GM21447 (cell line): Measurements from ENCODE around the gene COL5A3.

Experiments used
- ATAC-seq: cut with Tn5 transposase; IDR thresholded peaks from one replicate; pipeline ENCODE4 v1.9.1; 2021; ENCODE audit not compliant: unreplicated experiment

The COL5A3 gene

DNA sequence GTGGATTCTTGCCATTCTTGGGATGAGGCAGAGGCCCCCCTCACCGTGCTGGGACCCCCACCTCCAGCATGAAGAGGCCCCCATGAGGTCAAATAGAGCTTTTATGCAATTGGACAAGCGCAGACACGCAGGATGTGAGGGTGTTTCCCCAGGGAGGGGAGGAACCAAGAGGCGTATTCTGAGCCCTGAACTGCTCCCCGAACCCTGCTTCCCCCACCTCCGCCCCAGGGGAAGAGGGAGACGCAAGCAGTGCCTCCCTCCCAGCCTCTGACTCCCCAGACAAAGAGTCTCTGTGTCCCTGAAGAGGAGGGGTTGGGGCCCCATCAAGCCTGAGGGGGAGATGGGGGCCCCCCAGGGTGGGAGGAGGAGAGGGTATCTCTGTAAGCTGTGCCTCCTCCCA, 1.7 kb upstream of the COL5A3 start:
- ATAC-seq: no peak

DNA sequence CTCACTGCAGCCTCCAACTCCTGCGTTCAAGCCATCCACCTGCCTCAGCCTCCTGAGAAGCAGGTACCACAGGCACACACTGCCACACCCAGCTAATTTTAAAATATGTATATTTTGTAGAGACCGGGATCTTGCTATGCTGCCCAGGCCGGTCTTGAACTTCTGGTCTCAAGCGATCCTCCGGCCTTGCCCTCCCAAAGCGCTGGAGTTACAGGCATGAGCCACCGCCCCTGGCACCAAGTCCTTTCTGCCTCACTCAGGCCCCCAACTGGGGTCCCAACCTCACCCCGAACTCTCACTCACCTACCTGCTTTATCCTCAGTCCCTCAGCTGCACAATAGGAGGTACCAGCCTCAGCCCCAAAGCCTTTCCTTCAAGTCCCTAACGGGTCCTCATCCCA, 635 bp upstream of the COL5A3 start:
- no peak for ATAC-seq

DNA sequence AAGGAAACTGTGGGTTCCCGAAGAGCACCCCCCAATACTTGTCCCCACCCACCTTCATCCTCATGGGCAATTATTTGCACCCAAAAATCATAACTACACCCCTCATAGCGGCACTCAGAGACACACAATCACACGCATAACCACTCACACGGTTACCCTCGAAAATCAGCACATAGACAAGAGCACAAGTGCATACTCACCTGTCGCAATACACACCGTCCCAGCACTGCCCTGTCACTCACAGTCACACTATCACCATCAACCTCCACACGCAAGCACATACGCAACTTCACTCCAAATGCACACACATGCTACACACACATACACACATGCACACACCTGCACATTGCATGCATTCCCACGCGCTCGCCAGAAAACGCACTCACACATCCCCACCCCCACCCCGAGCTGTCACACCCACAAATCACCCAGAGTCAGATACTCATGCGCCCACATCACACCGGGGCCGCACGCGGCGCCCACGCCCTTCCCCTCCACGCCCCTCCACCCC, 535 bp downstream of the COL5A3 start:
- no peak for ATAC-seq

- ATAC-seq: no peak
Observed at GRCh38 chr19:10008184-10008765, 2.0 kb downstream of the COL5A3 start.

GRCh38 chr19:10007371-10008183, 2.7 kb downstream of the COL5A3 start:
- ATAC-seq: no peak

DNA sequence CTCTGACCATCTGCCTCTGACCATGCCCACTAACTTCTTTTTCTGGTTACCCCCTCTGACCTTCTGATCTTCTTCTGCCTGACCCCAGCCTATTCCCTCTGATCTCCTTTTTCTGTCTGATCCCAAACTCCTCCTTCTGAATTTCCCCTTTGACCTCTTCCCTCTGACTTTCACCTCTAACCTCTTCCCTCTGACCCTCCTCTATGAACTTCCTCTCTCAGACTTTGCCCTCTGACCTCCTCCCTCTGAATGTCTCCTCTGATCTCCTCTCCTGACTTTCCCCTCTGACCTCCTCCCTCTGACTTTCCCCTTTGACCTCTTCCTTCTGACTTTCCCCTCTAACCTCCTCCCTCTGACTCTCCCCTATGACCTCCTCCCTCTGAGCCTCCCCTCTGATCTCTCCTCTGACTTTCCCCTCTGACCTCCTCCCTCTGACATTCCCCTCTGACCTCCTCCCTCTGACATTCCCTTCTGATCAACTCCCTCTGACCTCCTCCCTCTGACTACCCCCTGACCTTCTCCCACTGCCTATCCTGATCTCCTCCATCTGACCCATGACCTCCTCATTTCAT, 3.5 kb downstream of the COL5A3 start:
- ATAC-seq: no peak

- no peak for ATAC-seq
Observed at GRCh38 chr19:10006335-10006708, 4.0 kb downstream of the COL5A3 start.

DNA sequence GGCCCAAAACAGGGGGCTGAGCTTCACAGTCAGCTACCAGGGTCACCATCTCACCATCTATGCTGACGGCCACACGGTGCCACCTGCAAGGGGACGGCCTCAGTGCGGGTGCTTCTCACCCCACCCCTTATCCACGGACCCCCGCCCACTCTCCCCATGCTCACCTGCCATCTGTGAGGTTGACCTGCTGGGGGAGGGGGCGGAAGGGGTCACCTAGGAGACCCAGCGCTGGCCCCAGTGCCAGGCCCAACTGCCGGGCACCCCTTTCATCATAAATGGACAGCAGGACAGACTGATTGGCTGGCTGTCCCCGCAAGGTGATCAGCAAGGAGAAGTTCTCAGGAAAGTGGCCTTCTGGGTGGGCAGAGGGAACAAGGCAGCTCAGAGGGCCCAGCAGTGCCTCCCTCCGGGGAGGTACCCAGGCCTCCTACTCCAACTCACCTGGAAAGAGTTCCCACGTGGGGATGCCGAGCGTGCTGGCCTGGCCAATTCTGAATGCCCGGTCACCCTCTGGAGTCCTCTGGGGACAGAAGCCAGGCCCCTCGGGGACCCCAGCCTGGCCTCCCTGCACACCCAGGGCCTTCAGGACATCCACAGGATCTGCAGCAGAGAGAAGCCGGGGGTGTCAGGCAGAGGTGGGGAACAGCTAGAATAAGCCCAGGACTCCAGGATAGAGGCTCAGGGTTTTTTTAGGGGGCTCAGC, 4.5 kb downstream of the COL5A3 start:
- ATAC-seq: no peak

GRCh38 chr19:10004617-10005016, 5.7 kb downstream of the COL5A3 start:
- ATAC-seq: no peak

- ATAC-seq: no peak
Observed at GRCh38 chr19:10003271-10003670, 7.0 kb downstream of the COL5A3 start.

DNA sequence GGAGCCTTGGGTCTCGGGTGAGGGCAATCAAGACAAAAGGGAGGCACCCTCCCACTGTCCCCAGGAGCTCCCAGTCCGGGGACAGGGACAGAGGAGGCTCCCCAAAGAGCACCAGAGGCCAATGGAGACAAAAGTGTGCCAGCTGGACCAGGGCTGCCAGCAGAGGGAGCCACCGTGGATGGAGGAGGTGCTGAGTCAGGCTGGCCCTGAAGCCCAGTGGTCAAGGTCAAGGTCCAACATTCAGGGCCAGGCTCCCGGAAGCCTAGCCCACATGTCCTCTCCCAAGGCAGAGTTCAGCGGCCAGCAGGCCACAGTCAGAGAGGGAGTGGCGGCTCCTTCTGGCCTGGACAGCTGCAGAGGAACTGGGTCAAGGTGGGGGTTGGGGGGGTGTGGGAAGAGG, 8.4 kb downstream of the COL5A3 start:
- ATAC-seq: no peak

DNA sequence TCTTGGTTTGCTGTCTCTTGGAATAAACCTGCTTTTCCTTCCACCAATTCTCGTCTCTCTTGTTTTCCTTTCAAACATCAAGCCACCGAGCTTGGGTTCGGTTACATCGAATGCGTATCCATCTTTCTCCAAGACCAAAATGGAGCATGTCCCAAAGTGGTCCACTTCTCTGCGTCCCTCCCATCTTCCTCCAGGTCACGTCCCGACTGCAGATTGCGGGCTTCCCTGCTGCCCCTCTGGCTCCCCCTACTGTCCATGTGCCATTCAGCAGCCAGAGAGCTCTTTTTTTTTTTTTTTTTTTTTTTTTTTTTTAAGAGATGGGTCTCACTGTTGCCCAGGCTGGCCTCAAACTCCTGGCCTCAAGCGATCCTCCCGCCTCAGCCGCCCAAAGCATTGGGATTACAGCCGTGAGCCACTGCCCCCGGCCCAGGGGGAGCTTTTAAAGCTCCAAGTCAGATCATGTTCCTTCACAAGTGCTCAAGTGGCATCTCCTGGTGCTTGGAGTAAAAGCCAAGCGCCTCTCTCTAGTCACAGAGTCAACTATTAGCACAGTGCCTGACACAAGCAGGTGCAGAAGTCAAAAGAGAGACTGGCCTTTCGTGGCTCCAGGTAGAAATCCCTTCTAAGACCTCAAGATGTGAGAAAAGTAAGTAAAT, 10.0 kb downstream of the COL5A3 start:
- ATAC-seq: no peak

- no peak for ATAC-seq
Observed at GRCh38 chr19:9996541-9996940, 13.8 kb downstream of the COL5A3 start.

- ATAC-seq: no peak
Observed at GRCh38 chr19:9995999-9996398, 14.3 kb downstream of the COL5A3 start.

DNA sequence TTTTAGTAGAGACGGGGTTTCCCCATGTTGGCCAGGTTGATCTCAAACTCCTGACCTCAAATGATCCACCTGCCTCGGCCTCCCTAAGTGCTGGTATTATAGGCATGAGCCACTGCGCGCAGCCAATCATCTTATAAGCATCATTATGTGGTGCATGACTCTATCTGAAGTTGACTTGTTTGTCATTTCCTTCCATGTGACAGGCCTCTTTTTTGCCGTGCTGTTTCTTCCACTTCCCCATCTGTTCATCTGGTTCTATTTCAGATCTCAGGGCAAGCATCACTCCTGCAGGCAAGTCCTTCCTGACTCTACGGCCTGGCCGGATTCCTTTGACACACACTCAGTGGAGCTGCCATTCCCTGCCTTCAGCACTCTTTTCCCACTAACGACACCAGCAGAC, 15.2 kb downstream of the COL5A3 start:
- ATAC-seq: no peak

- ATAC-seq: no peak
Observed at GRCh38 chr19:9991425-9992191, 18.7 kb downstream of the COL5A3 start.

DNA sequence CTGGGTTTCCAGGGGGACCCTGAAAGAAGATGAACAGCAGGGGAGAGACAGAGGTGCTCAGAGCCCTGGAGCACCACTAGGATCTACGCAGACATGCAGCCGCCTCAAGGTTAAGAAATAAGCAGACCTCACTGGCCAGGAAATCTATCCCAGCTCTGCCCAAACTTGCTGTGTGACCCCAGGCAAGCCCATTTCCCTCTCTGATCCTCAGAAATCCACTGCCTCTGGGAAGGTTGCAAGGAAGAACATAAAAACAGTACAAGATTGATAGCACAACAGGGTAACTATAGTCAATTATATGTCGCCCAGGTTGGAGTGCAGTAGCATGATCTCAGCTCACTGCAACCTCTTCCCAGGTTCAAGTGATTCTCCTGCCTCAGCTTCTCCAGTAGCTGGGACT, 20.8 kb downstream of the COL5A3 start:
- no peak for ATAC-seq

DNA sequence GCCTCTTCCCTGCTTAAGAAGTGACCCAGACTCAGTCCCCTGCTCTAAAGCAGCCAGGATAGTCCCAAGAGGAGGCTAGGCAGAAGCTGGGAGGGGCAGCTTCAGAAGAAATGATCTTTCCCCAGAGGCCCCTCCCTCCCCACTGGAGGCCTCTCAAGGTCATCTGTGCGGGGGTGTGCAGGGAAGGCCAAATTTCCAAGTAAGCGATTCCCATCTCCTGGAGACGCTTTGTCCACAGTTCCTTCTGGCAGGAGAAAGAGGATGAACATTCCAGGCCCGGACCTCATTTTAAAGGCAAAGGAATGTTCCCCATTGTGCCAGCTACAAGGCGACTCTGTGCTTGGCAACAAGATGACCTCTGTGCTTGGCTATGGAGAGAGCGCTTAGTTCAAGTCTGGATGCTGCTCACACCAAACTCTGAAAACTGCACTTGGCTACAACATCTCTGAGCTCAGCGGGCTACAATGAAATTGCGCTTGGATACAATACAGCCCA, 23.5 kb downstream of the COL5A3 start:
- no peak for ATAC-seq

DNA sequence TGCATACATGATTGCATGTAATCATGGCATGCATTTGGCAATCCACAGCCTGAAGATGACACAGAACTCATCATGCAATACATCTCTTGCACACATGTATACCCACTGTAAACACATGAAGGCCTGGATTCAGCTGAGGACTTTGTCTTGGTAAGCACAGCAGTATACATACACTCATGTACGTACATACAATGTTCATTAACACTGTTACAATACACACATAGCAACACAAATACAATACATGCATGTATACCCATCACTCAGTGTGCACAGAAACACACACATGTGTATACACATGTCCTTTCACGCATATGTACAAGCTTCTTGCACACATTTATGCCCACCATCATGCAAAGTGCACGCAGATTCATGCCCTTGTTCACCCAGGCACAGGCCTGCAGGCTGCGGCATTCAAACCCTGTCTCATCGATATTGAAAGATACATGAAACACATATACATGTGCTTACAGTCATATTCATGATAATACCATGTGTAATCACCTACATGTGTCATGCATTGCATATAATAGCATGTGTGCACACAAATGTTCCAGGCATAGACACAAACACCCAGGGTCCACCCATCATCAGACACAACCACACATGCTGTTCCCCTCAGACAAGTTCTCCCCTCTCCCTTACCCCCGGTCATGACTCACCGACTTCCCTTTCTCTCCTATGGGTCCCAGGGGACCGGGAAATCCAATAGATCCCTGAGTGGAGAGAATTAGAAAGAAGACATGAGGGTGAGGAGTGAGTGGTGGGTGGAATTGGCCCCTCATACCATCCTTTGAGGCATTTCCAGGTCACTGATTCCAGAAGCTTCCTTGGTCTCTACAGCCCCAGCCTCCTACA, 28.7 kb downstream of the COL5A3 start:
- ATAC-seq: no peak
